Fibroblast of mammary gland (primary cell): ENCODE results near the gene AUTS2.

Experiments
- DNase-seq: peaks from one replicate; pipeline ENCODE4 v3.0.0-alpha.2; 2010; ENCODE audit warnings: low read depth
- H3K4me3 ChIP-seq: 2 replicates; pipeline ENCODE4 v1.5.1; 2011; ENCODE audit warnings: low read depth, mild to moderate bottlenecking, low read length, moderate library complexity; ENCODE audit not compliant: control insufficient read depth
- TF ChIP-seq, protein P1 (sequence below): conservative IDR thresholded peaks from 2 replicates; pipeline ENCODE4 v1.5.1; 2011; ENCODE audit warnings: low read depth, low read length, inconsistent platforms; ENCODE audit not compliant: control insufficient read depth, insufficient read depth

AUTS2 gene

GRCh38 chr7:70190281-70190680 is 592.0 kb downstream of the AUTS2 start:
- no peak overlapping the region for H3K4me3 ChIP-seq
- TF ChIP-seq, protein P1, sequence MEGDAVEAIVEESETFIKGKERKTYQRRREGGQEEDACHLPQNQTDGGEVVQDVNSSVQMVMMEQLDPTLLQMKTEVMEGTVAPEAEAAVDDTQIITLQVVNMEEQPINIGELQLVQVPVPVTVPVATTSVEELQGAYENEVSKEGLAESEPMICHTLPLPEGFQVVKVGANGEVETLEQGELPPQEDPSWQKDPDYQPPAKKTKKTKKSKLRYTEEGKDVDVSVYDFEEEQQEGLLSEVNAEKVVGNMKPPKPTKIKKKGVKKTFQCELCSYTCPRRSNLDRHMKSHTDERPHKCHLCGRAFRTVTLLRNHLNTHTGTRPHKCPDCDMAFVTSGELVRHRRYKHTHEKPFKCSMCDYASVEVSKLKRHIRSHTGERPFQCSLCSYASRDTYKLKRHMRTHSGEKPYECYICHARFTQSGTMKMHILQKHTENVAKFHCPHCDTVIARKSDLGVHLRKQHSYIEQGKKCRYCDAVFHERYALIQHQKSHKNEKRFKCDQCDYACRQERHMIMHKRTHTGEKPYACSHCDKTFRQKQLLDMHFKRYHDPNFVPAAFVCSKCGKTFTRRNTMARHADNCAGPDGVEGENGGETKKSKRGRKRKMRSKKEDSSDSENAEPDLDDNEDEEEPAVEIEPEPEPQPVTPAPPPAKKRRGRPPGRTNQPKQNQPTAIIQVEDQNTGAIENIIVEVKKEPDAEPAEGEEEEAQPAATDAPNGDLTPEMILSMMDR: no peak
- DNase-seq: peak; percentile 30

- DNase-seq: peak; percentile 60
- no peak overlapping the region for H3K4me3 ChIP-seq
- TF ChIP-seq, protein P1: peak; percentile 36
Observed at GRCh38 chr7:70193514-70193913, 595.2 kb downstream of the AUTS2 start.

DNA sequence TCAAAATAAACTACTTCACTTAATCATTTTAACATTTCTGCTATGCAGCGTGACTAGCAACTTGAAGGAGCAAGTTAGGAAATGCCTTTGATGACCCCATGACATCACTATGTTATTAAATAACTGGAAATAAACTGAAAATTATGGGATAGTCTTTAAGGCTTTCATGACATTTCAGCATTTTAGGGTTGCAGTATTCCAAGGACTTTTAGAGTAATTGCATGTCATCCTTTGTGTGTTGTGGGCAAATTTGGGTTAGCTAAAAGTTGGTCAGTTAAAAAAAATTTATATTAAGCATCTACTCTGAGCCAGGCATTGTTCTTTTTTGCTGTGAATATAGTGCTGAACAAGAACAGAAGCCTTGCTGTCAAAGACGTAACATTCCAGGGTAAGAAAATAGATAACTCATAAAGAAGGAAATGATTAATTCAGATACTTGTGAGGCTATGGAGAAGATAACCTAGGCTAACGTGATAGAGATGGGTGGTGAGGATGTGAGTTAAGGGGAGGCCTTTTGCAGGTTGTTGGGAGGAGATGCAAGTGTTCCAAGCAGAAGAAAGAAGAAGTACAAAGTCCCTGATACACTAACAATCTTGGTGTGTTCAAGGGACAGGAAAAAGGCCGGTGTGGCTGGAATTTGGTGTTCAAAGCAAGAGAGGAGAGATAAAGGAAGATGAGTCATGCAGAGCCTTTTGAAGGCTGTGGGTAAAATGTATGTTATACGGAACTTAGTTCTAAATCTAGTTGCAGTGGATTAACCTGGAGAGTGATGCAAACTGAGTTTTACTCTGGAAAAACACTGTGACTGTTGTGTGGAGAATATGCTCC is 610.2 kb downstream of the AUTS2 start:
- peak; percentile 15 for DNase-seq
- TF ChIP-seq, protein P1: no peak
- H3K4me3 ChIP-seq: no peak overlapping the region

DNA sequence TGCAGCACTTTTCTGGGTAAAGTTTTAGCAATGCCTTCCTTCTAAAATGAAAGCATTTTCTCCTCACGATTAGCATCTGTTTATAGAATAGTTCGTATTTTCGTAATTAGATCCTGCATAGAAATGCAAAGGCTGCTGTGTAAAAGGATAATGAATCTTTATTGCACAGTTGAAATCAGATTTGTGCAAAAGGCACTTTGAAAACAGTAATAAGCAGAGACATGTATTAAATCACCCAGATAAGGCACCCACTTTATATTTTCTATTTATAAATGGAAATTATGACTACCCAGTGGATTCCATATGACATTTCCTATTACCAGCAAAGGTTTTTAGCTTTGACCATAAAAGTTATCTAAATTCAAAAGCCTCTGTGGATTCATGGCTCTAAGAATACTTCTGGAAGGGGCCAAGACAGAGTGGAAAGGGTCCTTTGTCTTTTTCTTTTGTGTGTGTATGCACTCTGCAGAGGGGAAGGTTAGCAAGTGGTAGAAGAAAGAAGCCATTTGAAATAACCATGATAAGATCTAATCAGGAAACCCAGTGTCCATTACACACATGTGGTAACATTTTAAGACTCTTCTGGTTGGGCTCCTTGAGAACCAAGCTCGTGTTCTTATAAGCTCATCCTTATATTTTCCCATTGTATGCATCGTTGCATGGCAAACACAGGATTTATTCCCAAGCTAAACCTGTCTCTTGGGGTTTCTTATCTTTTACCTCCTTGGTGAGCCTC is 612.1 kb downstream of the AUTS2 start:
- TF ChIP-seq, protein P1: no peak
- no peak overlapping the region for H3K4me3 ChIP-seq
- no peak for DNase-seq

DNA sequence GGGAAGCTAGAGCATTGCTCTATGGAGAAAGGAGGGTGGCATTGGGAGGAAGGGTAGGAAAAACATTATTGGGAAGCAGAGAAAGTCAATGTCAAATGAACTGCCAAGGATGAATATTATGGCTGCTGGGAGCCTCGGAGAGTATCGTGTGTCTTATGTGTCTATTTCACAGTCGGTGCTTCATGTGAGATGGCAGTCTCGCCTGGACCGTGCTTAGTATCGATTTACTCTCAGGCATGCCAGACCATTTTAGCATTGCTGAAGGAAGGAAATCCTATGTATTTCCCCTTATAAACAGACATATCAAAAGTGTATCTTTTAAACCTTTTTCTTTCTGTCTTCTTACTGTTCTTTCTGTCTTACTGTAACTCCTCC is 612.6 kb downstream of the AUTS2 start:
- H3K4me3 ChIP-seq: no peak overlapping the region
- DNase-seq: no peak
- TF ChIP-seq, protein P1: no peak

DNA sequence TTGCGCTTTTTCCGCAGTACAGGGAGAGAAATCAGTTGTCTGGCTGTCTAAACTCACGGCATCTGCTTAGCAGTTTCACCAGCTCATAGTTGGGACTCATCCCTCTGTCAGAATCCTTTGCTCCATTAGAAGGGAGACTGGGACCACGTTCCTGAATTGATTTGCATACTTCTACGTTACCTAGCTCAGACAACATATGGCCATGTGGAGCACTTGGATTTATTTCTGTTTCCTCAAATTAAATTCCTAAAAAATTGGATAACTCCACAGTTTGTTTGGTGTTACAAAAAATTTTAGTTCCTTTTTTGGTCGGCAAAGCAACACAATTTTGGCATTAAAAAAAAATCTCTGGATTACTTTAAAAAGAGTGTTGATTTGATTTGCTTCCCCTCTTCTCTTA is 614.0 kb downstream of the AUTS2 start:
- TF ChIP-seq, protein P1: no peak
- no peak overlapping the region for H3K4me3 ChIP-seq
- no peak for DNase-seq
